ENCODE data around the gene GTPBP6.
"Not testable (repeated sequence)": the region's sequence is repeated elsewhere in the genome, so short reads cannot be mapped to it uniquely, and the experiment has no call there.

Gene GTPBP6

DNA sequence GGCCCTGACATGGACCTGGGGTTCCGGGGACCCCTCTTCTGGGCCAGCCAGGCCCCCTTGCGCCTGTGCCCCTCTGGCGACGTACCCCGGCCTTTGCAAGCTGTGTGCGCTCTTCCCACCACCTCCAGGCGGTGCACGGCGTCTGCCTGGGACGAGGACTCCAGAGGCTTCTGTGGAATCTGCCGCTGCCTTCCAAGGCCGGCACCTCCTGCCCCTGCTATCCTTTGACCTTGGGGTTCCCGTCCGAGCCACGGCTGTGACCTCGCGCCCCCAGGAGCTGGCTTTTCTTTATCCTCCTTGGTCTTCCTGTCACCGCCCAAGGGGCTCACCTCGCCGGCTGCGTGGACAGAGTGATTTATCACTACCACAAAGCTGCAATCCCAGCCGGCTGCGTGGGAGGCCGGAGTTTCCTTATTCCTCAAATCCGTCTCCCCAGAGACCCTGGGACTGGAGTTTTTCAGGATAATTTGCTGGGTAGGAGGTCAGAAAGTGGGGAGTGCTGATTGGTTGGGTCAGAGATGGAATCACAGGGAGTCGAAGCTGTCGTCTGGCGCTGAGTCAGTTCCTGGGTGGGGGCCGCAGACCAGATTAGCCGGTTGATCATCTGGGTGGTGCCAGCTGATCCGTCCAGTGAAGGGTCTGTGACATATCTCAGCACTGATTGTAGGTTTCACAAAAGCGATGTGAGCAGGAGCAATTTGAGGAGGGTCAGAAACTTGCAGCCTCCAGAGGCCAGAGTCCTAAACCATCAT, 57.3 kb downstream of the GTPBP6 start:
- no peak for DNase-seq

DNA sequence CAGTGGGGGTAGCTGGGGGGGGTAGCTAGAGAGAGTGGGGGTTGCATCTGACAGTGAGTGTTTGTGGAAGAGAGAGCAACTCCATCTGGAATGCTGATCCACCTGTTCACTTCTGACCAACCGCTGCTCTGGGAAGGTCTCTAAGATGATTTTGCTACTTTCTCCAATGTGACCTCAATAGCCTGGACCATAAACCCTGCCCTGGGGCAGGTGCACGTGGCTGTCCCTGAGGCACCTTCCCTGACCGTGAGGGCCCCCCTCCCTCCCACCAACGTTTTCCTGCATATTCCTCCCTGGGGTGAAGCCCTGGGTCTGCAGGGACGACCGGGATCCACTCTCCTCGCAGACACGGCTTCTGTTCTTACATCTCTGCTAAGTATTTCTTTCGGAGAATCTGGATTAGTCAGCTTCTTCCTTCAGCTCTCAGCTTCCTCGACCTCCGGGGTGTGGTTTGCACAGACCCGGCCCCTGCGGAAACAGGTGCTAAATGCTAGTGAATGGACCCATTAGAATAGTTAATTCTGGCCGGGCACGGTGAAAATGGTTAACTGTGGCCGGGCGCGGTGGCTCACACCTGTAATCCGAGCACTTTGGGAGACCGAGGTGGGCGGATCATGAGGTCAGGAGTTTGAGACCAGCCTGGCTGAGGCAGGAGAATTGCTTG, 58.8 kb downstream of the GTPBP6 start:
- no peak for DNase-seq

DNA sequence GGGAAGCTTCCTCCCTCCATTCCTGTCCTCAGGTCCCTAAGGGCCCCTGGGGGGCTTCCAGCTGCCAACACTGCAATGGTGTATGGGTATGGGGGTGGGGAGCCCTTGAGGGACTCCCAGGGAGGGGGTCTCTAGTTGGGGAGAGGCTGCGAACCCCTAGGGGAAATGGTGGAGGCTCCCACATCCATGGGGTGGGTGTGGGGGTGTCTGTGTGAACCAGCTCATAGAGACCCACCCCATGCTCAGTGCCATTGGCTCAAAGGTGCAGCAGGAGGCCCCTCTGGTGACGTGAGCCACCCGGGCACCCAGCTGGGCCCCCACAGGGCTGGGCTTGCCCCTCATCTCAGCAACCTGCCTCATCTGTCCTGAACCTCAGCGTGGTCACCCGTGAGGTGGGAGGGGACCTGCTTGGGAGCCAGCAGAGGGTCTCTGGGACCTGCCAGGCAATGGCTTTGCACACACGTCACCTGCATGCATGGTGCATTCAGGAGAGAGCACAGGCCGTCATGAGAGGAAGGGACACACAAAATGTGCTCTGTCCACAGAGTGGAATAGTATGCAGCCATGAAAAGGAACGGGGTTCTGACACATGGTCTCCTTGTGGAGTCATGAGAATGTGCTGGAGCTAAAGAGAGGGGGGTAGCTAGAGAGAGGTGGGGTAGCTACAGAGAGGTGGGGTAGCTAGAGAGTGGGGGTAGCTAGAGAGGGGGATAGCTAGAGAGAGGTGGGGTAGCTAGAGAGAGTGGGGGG, 60.1 kb downstream of the GTPBP6 start:
- no peak for DNase-seq

DNA sequence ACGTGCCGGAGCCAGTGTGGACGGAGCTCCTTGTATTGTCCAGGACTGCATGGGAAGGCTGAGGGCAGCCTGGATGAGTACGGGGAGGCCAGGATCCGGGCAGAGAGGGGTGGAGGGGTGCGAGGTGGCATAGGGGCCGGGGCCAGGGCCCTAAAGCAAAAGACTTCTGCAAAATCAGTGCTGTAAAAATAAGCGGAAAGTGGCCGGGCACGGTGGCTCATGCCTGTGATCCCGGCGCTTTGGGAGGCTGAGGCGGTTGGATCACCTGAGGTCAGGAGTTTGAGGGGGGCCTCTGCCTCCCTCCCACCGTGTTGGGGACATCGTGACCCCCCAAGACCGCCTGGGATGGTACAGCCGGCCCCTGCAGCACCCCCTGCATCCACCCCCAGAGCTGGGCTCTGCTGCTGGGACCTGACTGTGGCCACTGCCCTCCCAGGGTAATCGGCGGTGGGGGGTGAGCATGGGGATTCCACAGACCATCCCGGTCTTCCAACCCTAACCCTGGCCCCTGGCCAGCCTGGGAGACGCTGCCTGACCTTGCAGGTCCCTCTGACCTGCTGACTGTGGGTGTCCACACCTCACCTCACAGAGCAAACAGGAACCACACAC, 60.8 kb downstream of the GTPBP6 start:
- DNase-seq, result no peak

DNA sequence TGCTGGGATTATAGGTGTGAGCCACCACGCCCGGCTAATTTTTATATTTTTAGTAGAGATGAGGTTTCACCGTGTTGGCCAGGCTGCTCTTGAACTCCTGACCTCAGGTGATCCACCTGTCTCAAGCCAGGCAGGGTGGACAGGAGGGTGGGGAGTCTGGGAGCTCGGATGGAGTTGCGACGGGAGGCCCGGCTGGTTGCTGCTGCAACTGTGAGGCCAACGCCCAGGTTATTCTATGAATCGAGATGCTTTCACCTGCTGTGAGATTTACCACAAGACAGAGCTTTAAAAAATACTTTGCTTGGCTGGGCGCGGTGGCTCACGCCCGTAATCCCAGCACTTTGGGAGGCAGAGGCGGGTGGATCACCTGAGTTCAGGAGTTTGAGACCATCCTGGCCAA, 61.5 kb downstream of the GTPBP6 start:
- DNase-seq, result not testable (repeated sequence)

DNA sequence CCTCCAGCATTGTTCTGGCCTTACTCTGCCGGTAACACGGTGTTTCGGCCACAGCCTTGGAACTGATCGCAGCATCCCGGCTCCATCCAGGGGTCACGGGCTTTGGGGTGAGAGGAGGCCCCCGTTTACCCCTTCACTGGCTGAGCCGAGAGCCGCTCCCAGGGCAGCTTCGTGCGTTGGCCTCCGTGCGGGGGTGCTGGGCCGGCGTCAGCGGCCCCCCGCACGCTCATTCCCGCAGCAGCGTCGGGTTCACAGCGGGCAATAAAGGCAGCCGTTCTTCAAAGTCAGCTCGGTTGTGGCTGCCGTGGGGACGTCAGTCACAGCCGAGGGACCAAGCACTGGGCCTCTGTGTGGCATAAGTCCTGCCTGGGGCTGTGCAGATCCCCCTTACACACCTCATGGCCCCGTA, 62.7 kb downstream of the GTPBP6 start:
- DNase-seq, result no peak

Data from stimulated activated CD4-positive, alpha-beta T cell treated with anti-CD3 and anti-CD28 coated beads, Interleukin-15, amount 100 ng/mL, for 24 hours (primary cell).